Cerebellar nuclear complex (tissue), 1 donor: ENCODE measurements around the gene KIAA2012.

Source experiments
- DNase-seq, 2 experiments: peaks; one replicate each; lab custom pipeline; 2025; lab: John Stamatoyannopoulos, UW

Gene KIAA2012

DNA sequence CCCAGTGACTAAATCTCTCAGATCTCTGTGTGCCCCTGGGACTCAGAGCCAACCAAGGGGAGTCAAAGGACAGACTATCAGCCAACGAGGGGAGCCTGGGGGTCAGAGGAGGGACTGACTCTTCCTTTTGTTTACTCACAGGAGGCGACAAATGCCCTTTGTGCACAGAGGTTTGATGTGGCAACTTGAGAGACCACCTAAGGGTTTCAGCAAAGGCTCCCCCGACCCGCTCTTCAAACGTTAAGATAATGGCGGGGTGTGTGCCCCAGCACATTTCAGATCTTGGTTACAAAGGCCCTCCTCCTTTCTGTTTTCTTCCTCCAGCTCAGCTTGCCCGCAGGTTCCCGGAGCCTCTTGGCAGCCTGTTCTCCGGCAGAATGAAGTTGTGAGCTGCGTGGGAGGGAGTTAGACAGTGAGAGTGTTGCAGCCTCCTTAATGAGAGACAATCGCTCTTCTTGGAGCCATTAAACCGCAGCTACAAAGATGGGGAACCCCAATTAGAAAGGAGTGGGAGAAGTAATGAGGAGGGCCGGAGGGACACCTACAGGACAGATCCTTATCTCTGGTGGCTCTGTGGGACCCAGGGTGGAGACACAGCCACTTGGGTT lies 76.2 kb downstream of the KIAA2012 start:
- peak in 1 of 2 experiments; percentile 22 for DNase-seq

DNA sequence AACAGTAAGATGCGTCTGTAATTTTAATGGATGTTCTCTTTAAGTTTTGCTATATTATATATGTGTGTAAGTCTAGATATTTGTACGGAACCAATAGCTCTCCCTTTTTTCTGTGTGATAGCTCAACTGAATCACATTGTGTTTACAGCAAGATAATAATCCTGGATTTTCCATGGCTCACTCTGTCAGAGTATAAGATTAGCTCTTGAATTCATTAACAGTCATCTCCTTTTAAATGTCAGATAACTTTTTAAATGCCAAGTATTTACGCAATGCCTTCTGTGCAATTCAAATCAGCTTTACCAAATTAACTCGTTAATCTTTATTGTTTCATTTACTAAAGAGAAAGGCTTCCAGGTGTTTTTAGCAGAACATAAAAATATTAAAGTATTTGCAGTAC lies 76.9 kb downstream of the KIAA2012 start:
- no peak for DNase-seq

DNA sequence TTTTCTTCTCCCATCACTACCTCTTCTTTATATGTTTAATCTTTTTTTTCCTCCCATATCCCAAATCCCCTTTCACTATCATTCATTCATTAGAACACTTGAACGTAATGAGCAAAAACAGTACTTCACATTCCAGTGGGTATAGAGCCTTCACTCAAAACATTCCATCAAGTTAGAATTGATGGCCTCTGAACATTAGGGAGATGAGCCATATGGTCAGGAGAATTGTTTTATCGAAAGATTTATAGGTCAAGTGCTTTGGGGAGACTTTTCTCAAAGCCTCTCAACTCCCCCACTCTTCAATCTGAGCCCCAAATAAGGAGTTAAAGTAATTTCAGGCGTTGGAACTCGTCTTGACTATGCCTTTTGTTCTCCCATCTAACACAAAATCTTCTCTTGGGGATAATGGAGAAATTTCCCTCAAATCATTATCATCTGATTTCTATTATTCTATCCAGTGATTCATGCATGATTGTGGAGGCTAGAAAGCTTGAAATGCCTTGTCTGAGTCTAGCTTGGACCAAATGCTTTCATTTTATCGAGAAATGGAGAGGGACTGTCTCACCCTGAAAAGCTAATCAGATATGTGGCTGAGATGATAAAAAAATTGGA lies 79.2 kb downstream of the KIAA2012 start:
- DNase-seq: no peak

DNA sequence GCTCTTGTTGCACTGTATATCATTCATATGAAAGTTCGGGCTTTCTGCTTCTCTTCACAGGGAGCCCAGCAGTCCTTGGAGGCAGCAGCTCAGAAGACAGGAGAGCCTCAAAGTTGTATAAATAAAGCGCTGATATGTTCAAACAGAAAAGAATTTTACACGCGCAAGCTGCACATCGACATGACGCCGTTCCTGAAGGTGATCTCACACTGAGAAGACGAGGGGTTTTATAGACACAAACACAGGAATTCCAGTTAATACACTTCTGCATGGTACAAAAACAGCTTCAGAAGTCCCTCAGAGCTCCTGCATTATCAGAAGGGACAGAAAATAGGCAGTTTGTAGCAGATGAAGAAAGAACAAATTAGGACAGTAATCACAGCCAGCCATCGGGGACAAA lies 81.6 kb downstream of the KIAA2012 start:
- no peak for DNase-seq

DNA sequence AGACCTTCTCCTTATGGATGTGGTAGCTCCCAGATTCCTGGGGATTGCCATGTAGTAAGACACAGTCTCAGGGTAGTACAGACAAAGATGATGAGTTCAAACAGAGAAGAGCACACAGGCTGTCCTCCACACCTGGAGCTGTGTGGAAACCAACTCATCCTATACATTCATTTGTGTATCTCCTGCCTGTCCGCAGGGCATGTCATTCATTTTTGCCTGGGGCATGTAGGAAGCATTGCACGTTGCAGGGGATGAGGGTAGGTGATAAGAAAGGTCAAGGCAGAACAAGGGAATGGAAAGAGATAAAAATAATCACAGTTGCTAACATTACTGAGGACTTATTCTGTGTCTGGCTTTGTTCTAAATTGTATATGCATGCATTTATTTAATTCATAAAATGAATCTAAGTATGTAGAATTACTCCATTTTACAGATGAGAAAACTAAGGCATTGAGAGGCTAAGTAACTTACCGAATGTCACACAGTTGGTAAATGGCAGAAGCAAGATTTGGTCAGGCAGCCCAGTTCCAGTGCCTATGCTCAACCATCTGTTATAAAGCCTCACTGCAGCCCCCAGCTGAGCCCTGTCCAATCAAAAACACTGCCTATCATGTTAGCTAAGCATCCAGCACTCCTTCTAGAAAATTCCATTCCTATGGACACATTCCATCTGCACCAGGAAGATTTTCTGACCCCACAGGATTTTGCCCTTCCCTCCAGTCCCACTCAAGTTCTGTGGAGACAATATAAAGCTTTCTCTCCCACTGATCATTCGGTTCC lies 84.3 kb downstream of the KIAA2012 start:
- no peak for DNase-seq

DNA sequence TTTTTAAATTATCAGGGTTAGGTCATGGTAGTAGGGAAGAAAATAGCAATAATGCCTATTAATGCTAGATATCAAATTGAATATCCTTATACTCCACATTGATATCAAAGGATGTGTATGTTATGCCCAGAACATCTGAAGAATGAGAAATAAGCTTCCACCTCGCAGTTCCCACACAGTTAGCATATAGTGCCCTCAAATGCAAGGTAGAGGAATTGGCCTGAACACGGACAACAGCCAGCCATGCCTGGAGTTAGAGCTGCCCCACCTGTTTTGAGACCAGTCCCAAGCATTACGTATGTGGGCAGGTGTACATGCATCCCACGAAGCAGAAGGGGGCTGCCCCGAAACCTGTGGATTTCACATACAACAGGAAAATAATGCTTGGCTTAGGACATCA lies 85.7 kb downstream of the KIAA2012 start:
- DNase-seq: peak in 1 of 2 experiments; percentile 37

DNA sequence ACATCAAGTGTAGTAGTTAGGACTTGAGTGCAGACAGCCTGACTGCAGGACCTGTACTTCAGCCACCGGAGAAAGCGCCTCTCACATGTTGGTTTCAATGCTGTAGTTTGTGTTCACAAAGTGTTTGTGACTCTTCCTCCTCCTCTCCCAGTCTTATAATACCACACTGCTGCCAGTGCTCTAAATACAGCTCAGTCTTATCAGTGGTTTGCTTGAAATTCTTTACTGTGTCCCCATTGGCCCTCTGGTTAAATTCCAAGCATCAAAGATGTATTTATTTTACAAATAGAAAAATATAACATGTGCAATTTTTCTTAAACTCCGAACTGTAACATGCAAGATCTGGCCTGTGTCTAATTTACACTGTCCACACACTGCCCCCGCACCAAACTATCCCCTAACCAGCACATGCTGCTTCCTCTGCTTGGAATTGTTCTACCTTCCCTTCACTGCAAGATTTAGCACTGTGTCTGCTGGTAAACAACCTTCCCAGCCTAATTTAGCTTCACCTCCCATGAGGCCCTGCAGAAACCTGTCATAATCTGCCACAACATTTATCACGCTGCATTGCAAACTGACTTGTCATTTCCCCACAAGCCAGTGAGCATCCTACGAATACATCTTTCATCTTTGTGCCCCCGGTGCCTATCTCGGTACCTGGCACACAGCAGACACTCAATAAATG lies 88.2 kb downstream of the KIAA2012 start:
- peak; percentile 73 to 88 for DNase-seq

DNA sequence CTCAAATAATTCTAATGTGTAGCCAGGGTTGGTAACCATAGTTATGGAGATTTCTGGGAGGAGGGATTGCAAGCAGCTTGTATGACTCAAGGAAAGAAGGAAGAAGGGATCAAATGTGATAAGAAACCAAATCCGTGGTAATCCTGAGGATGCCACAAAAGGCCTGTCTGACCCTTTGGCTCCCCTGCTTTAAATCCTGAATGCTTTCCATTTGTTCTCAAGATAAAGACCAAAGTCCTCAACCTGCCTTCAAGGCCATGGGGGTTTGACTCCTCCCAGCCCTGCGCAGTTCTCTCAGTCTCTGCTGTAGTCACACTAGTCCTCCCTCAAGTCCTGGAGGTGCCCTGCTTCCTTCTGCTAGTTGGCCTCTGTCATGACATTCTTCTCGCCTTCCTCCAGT lies 91.4 kb downstream of the KIAA2012 start:
- no peak for DNase-seq

DNA sequence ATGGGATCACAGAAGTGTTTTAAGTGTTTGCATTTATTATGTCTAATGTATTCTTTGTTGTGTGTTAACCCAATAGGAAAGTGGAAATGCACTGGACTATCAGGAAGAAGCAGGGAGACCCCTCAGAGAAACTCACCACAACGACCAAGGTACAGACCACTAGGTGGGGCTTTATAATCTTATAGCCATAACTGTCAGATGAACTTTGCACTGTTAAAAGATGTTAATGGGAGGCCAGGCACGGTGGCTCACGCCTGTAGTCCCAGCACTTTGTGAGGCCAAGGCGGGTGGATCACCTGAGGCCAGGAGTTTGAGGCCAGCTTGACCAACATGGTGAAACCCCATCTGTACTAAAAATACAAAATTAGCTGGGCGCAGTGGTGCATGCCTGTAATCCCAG lies 92.2 kb downstream of the KIAA2012 start:
- DNase-seq: no peak

DNA sequence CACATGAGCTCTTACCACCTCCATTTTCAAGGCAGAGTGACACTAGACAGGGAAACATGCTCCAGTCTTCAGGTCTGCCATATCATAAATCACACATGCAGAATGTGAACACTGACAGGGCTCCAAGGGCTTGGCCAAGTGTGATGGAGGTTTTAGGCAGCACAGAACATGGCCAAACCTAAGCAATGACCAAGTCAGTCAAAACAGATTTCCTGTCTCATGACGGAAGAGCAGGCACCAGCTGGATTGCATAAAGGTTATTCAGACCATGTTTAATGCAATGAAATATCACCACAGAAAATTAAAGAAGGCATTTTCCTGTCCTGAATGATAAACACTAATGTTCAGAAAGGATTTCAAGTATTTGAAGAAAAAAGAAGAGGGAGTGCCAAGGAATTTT lies 92.9 kb downstream of the KIAA2012 start:
- DNase-seq: no peak

DNA sequence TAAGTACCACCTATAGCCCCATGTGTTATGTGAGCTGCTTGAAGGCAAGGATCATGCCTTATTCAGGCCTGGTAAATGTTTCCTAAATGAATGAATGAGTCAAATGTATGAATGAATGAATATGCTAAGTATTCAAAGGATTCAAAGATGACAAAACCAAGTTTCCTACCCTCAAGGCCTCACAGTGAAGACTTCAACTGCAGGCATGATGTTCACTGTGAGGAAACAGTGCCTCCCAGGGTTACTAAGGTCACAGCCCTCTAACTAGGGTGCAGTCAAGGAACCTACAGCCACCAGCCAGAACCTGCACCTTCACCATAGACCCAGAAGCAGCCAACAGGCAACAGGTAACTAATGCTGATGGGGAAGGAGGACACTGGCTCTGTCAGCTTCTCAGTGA lies 96.1 kb downstream of the KIAA2012 start:
- no peak for DNase-seq

DNA sequence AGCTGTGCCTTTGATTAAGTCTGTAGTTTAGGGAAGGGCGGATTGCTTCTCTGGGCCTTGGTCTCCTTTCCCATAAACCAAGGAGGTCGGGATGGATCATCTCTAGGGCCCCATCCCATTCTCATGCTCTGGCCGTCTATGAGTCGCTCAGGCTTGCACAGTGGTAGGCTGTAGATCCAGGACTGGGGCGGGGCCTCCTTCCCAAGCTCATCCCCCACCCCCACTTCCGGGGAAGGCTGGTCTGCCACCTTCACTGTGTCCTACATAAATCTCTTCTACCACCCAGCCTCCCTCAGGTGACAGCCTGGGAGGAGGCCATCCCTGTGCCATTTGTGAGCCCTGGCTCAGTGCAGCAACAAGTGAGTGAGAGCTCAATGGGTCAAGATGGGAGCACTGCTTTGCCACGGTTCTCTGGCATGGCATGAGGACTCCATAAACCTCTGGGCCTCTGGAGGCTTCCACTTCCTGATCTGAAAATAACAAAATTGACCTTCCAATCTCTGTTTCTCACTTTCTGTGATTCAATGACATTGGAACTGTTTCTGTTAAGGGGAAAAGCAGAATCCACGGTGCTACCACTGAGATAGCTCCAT lies 96.9 kb downstream of the KIAA2012 start:
- DNase-seq: no peak

DNA sequence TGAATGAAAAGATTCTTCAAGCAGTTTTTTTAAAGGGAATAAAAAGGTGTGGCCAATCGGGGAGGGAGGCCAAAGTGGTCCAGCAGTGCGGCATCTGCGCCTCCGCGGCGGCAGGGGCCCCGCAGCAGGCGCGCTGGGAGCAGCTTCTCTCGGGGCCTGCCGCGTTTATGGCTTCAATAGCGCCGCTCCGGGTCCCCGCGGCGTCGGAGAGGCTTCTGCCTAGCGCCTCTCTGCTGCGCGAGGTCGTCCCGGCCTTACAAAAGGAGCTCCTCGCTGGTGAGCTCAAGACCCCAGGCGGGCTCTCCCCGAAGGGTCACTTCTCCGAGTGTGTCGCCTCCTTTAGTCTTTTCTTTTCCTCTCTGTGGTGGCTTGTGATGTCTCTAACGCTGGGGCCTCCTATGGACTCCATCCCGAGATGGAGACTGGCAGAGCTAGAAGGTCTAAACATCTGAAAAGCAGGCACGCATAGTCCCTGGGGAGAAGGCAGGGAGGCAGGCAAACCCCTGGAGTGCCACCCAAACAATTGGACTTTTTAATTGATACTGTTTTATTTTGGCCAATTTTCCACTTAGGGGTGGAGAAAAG lies 98.3 kb downstream of the KIAA2012 start:
- peak in 1 of 2 experiments; percentile 19 for DNase-seq

DNA sequence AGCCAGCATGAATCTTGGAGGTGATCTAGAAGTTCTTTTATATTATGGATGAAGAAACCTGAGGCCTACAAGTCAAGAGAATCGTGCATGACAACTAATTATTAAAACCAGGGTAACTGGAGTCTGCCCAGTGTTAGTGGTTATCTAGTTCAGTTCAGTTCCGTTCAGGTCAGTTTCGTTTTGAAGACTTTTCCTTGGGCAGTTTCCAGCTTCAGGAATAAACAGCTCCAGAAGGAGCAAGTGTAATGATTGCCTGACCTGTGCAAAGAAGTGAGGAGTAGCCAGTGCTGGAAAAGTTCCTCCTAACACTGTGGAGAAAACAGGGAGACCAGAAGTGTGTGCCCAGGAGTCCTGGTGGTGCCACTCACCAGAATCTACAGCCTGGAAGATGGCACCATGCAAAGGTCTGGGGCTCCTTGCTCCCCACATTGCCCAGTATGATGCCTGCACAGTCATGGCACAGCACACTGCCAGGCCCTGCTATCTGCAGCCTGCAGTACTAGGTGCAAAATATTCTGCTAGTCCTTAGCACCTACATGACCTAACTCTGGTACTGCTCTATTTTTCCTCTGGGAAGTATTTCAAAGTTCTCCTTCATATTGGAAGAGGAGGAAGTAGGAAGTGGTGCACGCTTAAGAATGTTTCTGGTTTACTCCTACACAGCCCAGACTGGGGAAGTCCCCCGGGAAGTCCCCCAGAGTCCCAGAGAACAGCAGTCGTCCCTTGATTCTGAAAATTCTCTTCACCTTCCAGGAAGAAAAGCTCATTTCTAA lies 99.6 kb downstream of the KIAA2012 start:
- DNase-seq: no peak

DNA sequence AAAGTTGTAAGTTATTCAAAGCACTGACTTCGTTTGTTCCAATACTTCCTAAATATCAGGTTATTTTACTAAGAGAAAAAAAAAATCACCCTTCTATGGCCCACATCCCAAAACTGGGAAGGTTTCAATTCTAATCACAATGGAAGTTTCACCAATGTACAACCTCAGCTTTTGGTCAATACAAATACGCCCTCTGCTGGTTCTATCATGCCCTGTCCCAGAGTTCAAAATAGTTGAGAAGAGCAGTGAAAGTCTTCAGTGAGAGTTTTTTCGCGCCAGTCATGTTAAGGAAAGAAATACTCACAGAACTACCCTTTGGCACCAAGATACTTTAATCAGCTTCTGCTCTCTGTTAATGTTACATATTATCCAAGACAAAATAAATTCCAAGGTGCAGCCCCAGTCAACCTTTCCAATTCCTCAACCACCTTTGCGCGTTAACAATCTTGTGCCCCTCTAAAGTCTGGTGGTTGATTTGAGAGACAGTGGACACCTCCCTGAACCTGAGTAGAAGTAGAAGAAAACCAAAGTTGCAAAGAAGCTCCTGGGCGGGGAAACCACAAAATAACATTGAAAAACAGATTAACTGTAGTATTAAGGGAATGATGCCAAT lies 105.4 kb downstream of the KIAA2012 start:
- DNase-seq: peak in 1 of 2 experiments; percentile 57

DNA sequence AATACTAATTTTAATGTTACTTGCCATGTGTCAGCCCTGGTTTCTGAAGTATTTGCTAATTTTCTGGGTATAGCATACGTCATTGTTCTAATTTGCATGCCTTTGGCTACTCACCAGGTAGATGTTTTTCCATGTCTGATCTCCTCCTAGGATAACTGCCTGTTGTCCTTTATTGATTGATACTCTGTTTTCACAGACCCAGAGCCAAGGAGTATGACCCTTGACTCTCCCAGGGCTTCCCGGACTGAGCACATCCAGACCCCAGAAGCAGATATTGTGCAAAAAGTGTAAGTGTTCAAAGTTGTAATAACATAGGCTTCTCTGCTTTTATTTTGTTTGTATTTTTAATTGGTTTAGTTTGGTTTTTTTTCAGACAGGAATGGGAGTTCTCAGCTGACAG lies 111.5 kb downstream of the KIAA2012 start:
- no peak for DNase-seq

DNA sequence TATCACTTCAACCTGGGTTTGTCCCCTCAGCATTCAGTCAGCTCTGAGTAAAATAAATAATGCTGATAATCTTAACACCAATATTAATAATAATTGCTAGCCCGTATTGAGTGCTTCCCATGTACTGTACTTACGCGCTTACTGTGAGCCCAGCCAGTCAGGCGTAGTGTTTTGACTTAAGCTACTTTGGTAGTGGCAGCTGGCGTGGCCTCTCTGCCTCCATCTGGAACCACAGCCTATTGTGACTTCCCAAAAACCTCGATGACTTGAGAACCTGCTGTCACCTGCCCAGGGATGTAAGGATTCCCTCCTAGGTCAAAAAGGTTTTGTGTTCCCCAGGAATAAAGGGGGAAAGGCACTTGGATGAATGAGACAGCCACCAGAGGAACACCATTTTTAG lies 112.1 kb downstream of the KIAA2012 start:
- no peak for DNase-seq

DNA sequence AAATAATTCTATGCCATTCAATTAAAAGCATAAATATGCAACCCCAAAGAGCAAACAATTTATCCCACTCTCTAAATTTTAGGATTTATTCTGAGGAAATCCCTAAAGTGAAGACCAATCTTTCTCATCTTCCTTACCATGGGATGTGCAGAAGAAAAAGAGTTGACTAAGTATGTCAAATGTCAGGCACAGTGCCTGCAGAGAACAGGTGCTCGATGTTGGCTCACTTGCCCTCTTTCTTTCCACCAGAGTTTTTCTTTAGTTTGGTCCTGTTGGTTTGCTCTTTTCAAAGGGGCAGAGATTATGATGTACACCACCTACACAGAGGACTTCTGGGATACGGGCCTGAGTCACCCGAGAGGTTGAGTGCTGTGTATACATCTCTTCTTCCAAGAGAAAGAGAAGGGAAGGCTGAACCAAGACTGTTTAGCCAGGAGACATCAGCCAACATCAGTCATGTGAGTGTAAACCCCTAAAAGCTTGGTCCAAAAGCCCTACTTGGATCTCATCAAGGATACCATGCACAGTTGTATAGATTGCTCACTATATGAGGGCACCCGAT lies 113.7 kb downstream of the KIAA2012 start:
- no peak for DNase-seq

DNA sequence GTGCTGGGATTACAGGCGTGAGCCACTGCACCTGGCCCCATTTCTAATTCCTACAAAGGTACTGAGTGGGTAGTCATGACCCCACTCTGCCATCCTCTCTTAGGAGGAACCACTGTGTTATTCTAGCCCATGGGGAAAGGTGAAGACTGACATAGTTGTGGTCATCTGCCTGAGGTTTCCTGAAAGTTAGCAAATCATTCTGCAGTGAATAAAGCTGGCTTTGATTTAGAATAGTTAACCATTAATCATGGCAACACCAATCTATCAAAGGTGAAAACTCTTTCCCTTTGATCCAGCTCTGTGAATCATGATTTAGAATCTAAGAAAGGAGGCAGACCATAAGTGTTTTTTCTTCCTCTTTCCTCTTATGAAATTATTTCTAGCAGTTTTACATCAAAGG lies 114.5 kb downstream of the KIAA2012 start:
- no peak for DNase-seq

DNA sequence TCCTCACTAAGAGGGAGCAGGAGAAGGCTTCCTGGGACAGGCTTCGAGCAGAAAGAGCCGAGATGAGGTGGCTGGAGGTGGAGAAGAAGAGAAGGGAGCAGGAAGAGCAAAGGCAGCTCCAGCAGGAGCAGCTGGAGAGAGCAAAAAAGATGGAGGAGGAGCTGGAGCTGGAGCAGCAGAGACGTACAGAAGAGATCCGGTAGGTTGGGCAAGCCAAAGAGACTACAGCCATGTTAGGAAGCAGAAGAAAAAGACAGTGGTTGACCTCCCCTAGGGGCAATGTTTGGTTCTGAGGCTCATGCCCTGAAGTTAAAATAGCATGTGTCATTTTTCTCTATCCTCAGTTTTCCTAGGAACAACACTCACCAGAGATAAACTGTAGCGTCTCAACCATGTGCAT lies 120.2 kb downstream of the KIAA2012 start:
- no peak for DNase-seq
